NCI-H128 (cell line): ENCODE data around the gene CSGALNACT2.
A peak's percentile ranks its signal among the peaks of the same experiment; 100 is the strongest.

Experiments
- DNase-seq: peaks from one replicate; lab custom pipeline; 2025; ENCODE audit not compliant: unreplicated experiment; lab: John Stamatoyannopoulos, UW

The CSGALNACT2 gene

DNA sequence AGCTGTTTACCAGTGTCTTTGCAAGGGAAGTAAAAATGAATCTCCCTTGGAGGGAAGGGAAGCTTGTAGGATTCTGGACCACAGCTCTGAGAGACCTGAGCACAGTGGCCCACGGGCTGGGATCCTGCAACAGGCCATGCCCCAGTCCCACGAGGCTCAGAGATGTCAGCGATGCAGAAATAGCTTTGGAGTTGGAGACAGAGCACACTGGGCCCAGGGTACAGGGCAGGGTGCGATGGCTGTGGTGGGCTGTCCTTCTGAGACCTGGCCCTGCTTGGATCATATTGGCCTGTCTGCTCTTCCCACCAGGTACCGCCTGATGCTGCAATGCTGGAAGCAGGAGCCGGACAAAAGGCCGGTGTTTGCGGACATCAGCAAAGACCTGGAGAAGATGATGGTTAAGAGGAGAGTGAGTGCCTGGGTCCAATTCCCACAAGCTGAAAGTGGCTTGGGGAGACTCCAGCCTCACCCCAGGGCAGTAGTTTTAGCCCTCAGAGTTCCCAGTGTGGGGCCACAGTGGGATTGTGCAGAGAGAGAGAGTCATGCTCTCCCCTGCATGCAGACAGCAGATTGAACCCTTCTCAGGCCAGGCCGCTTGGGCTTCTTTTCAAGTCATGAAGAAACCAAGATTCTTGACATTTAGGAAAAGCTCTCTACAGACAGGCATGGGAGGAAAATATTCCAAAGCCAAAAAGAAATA, 13.5 kb upstream of the CSGALNACT2 start:
- DNase-seq = no peak

DNA sequence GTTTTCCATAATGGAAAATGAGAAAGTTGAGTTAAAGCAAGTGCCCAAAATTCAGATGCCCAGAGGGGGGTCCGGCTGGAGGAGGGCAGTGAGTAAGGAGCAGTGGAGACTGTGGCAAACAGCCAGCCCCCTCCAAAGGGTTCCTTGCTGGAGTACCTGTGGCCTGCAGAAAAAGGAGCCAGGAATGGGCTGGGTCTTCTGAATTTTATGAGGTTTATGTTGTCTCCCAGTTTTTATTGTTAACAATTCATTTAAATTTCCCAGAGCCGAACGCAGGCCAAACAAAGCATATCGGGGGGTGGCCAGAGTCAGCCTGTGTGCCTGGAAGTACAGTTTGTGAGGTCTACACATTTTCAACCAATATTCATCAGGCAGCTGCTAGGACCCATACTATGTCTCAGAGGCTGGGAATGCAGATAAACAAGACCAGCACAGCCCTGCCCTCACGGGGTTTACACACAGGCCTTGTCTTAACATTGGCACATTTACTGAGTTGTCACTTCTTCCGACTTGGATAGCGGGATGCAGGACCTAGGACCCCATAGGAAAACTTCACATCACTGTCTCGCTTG, 12.9 kb upstream of the CSGALNACT2 start:
- DNase-seq = no peak

DNA sequence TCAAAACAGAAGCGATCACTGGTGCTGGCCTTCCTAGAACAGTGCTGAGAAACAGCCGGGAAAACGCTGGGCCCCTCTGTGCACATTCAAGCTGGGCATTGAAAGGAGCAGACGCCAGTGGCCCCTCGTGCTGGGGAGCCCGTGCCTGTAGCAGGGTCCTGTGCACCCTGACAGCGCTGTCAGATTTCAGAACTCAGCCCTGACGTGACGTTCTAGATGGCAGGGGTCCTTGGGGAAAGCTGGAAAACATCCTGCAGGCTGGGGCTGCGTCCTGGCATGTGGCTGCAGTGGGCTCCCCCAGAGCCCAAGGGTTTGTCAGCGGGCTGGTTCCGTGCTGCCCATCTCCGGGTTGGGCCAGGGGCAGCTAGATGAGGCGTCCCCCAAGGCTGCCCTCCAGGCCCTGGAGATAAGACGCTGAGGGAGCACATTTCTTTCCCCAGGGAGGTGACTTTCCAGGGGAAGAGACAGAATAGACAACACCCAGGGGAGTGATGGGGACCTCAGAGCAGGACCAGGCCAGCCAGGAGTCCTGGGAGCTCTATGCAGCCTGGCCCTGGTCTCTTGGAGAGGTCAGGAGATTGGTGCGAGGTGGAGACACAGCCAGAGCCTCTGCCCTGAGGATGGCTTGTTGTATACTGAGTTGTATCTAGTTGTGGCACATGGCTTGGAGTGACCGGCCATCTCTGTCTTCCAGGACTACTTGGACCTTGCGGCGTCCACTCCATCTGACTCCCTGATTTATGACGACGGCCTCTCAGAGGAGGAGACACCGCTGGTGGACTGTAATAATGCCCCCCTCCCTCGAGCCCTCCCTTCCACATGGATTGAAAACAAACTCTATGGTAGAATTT, 12.1 kb upstream of the CSGALNACT2 start:
- no peak for DNase-seq

DNA sequence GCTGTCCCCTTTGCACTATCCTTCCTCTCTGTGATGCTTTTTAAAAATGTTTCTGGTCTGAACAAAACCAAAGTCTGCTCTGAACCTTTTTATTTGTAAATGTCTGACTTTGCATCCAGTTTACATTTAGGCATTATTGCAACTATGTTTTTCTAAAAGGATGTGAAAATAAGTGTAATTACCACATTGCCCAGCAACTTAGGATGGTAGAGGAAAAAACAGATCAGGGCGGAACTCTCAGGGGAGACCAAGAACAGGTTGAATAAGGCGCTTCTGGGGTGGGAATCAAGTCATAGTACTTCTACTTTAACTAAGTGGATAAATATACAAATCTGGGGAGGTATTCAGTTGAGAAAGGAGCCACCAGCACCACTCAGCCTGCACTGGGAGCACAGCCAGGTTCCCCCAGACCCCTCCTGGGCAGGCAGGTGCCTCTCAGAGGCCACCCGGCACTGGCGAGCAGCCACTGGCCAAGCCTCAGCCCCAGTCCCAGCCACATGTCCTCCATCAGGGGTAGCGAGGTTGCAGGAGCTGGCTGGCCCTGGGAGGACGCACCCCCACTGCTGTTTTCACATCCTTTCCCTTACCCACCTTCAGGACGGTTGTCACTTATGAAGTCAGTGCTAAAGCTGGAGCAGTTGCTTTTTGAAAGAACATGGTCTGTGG, 11.4 kb upstream of the CSGALNACT2 start:
- DNase-seq = no peak

DNA sequence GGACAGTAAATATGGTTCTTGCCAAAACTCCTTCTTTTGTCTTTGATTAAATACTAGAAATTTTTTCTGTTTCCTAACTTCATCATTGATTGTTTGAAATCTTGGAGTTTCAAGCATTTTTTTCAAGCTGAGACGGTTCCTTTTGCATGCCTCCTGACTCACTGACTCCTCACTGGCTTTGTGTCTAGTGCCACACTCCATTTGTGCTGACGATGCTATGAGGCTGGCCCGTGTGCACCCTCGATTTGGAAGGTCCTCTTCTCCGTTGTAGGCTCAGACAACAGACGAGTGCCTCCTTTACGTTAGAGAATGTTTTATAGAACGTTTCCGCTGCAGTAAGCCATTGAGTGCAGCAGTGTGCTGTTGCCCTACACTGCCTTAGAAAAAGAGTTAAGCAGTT, 10.8 kb upstream of the CSGALNACT2 start:
- DNase-seq = no peak

DNA sequence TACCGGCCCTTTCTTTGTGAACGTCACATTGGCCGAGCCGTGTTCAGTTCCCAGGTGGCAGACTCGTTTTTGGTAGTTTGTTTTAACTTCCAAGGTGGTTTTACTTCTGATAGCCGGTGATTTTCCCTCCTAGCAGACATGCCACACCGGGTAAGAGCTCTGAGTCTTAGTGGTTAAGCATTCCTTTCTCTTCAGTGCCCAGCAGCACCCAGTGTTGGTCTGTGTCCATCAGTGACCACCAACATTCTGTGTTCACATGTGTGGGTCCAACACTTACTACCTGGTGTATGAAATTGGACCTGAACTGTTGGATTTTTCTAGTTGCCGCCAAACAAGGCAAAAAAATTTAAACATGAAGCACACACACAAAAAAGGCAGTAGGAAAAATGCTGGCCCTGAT, 9.9 kb upstream of the CSGALNACT2 start:
- DNase-seq = no peak

DNA sequence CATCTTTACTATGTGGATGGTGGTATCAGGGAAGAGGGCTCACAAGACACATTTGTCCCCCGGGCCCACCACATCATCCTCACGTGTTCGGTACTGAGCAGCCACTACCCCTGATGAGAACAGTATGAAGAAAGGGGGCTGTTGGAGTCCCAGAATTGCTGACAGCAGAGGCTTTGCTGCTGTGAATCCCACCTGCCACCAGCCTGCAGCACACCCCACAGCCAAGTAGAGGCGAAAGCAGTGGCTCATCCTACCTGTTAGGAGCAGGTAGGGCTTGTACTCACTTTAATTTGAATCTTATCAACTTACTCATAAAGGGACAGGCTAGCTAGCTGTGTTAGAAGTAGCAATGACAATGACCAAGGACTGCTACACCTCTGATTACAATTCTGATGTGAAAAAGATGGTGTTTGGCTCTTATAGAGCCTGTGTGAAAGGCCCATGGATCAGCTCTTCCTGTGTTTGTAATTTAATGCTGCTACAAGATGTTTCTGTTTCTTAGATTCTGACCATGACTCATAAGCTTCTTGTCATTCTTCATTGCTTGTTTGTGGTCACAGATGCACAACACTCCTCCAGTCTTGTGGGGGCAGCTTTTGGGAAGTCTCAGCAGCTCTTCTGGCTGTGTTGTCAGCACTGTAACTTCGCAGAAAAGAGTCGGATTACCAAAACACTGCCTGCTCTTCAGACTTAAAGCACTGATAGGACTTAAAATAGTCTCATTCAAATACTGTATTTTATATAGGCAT, 9.1 kb upstream of the CSGALNACT2 start:
- no peak for DNase-seq

DNA sequence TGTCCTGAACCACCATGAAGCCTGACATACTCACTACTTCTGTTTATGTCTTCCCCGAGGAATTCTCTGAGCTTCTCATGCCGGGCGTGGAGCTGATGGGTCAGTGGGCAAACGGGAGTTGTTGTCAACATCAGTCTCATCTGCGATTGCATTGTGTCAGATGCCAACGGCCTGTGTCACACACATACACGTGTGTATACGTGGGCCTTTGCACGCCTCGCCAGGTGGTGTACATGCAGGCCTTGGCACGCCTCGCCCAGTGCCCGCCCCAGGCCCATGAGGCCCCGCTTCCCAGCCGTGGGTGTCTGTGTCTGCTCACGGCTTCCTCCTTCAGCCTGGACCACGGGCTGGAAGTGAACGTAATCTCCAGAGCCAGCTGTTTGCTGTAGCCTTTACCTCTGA, 7.5 kb upstream of the CSGALNACT2 start:
- no peak for DNase-seq

DNA sequence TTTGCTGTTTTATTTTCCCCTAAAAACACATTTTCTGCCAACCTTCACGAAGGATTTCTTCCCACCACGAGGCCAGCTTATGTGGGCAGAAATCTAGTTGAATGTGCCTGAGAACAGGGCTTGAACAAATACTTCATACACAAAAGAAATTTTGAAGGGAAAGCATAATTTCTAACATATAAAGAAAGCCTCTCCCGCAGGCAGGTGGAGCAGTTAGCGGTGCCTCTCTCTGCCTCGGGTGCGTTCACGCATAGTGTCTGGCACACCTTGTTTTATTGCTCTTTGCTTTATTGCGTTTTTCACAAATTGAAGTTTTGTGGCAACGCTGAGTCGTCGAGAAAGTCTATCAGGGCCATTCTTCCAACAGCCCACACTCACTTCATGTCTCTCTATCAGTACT, 7.0 kb upstream of the CSGALNACT2 start:
- no peak for DNase-seq

DNA sequence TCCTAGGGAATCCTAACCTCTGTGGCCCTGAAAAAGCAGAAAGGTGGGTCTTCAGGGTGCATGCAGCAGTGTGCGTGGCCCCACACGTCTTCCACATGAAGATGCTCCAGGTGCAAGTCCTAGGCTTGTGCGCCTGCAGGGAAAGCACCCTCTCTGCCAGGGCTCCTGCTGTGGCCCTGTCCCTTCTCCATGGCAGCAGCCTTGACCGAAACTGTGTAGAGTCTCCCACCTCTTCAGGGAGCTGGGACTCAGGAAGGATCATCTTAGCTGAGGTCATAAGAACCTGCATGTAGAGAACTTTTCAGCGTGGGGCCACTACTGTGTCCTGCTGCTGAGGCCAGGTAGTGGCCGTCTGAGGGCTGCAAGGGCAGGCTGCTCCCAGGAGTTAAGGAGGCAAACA, 6.3 kb upstream of the CSGALNACT2 start:
- no peak for DNase-seq

DNA sequence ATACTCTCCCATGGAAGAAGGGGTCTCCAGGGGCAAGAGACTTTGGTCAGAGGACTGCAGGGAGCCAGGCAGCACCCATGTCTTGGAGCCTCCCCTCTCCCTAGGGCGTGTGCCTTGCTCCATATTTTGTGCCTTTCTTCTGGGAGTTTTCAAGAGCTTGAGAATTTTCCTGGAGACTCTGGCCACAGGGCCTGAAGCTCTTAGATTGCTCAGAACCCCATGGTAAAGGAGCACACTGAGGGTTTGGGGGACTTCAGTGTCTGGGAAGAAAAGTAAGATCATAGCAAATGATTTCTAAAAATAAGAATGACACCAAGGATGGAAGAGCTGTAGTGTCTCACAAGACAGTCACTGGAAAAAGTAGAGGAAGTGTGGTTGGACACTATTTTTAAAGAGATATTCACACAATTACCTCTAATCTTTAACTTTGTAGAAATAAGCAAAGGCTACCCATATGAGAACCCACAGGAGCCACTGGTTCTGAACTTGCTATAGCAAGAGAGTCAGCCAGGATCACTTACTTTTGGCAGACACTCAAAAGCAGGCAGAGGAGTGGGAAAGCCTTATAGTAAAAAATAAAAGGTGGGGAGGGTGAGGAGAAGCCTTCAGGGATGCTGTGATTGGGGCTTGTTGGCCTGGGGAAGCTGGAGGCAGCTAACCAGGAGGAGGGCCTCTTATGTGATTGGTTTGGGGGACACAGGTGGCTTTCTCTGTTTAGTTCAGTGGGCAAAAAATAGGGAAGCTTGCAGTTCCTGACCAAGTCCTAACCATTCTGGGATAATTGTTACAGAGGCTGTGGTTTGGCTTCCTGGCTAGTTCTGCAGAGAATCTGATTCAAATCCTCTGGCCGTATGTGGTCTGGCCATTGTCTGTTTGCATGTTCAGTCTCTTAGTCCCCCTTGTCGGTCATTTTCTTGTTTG, 5.1 kb upstream of the CSGALNACT2 start:
- no peak for DNase-seq

DNA sequence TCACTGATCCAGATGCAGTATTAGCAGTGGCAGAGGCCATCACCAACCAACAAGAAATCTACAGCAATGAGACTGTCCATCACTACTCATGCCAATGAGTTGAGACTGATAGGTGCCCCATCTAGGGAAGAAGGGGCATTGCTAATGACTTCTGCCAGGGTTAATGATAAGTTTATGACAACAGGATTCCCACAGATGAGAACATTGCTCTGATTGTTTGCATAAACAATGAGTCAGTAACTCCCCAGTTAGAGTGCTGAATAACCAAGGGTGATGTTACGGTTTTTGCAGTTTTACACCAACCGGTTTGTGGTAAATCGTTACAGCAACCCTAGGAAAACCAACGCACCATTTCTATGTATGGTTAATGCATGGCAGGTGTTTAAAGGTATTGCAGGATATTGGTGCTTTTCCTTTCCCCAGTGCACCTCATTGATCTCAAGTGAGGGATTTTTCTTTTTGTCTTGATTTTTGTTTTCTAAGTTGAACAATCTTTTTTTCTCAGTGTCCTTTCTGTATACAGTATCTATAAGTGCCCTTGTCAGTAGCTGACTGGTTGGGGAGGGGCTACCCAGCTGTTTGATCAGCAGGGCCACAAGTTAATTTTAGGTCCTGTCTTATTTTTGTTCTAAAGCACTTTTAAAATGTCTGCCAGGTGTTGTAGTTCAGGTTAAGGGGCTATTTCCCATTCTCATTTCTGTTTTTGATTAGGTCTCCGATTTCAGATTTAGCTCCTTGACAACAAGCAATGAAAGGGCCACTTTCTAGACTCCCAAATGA, 3.9 kb upstream of the CSGALNACT2 start:
- DNase-seq = no peak

DNA sequence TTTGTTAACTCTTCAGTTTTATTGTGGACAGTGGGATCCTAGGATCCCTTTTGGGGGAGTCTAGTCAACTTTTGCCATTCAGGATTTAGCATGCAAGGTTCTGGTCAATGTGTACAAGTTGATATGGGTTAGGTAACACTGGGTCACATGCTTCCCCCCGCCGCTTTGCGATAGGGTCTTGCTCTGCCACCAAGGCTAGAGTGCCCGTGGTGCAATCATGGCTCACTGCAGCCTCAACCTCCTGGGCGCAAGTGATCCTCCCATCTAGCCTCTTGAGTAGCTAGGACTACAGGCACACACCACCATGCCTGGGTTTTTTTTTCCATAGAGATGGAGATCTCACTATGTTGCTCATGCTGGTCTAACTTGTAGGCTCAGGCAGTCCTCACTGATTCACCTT, 3.2 kb upstream of the CSGALNACT2 start:
- DNase-seq = no peak

DNA sequence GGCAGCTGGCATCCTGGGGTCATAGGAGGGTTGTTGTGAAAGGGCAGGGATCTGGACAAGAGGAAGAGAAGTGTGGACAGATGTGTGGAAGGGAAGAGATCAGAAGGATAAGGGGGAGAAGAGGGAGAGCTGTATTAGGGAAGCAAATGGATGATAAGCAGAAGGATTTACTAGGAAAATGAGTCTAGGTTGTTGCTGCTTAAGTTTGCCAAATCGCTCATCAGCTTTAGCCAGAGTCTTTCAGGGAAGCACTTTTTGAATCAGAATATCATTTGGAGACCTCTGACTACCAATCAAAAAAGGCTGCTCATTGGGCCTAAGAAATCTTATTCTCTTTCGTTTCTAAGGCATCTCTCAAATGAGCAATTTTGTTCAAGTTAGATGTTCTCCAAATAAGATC, 2.6 kb upstream of the CSGALNACT2 start:
- DNase-seq = no peak

DNA sequence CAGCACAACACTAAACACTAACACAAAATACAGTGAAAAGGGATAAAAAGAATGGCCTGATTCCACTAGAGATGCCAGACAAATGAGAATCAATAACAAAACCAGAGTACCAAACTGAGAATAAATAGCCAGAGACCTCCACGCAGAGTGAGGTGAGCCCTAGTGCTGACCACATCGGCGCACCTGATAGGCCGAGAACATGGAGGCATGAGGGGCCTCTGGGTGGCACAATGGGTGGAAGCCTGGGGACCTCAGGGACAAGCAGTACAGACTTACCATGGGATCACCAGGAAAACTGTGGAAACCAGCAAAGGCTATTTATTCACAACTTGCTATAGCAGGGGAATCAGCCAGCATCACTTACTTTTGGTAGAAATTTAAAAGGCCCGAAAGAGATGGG, 1.8 kb upstream of the CSGALNACT2 start:
- DNase-seq = no peak

DNA sequence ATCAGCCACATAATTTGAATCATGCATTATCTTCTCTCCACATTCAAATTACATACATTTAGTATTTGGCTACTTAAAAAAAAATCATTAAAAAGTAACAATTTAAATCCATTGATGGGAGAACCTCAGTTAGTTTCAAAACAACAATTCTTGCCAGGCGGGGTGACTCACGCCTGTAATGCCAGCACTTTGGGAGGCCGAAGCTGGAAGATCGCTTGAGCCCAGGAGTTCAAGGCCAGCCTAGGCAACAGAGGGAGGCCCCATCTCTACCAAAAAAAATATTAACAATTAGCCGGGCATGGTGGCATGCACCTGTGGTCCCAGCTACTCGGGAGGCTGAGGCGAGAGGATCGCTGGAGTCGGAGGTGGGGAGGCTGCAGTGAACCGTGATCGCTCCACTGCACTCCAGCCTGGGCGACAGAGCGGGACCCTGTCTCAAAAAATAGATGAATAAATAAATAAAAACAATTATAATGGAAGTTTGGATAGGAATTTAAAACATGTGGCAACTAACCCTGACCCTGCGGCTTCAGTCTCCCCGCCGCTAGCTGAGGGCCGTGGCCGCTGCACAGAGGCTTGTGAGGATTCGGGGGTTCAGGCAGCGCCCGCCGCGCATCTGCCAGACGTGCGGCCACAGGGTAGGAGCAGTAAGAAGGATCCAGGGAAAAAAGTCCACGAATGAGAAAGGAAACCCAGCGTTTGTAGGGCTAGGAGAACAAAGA, 1.1 kb upstream of the CSGALNACT2 start:
- DNase-seq = no peak

DNA sequence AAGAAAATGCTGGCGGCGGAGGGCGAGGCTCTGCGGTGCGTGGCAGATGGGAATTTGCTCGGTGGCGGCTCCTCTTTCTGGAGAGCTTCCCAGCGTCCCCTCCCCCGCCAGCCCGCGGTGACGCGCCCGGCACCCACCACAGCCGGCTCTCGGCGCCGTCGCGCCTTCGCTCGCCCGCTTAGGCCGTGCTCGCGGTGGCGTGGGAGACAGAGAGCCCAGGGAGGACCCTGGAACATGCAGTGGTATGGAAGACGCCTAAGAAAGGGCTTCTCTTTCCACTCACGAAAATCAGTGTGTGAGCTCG, 576 bp upstream of the CSGALNACT2 start:
- DNase-seq = peak; percentile 9

DNA sequence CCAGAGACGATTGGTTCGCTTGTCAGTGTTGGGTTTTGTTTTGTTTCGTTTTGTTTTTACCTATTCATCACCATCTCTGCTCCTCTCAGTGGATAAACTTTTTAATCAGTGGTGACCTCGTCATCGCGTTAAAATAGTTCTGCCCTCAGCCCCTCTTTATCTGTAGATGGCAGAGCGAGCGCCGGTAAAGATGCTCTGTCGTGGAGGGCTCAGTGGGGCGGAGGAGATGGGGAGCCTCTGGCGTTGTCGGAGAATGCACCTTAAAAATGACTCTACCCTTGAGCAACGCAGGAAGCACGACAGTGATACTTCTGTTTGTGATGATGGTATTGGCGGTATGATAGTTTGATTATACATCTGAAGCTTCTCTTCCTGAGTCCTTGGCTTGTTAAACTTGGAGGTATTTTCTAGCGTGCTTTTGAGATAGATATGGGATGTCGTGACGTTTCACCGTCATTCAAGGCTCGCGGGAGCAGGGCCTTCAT, 554 bp downstream of the CSGALNACT2 start:
- DNase-seq = no peak

DNA sequence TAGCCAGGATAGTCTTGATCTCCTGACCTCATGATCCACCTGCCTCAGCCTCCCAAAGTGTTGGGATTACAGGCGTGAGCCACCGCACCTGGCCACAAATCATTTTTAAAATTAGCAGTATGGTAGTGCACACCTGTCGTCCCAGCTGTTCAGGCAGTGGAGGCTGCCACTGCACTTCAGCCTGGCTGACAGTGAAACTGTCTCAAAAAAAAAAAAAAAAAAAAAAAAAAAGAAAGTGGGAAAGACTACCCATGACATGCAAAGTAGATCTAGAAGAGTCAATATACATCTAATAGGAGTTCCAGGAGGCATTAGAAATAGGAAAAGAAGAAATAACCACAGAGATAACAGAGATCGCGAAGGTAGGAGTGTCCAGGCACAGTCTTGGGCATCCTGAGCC, 3.2 kb downstream of the CSGALNACT2 start:
- no peak for DNase-seq
